GM06990 (cell line): ENCODE data around the gene PDXK.

Experiments used
- DNase-seq: peaks from one replicate; pipeline ENCODE4 v3.0.0-alpha.2; 2011; ENCODE audit not compliant: insufficient read length; ENCODE audit errors: extremely low read depth
- H3K27me3 ChIP-seq: replicated peaks from 2 replicates; pipeline ENCODE4 v1.6.0; 2011; ENCODE audit warnings: low read length; ENCODE audit not compliant: control insufficient read depth, insufficient read depth
- H3K36me3 ChIP-seq: 2 replicates; pipeline ENCODE4 v1.5.1; 2011; ENCODE audit warnings: low read length; ENCODE audit not compliant: control insufficient read depth, insufficient read depth
- H3K4me3 ChIP-seq: replicated peaks from 2 replicates; pipeline ENCODE4 v1.5.1; 2011; ENCODE audit warnings: low read depth, mild to moderate bottlenecking, control low read depth, low read length
- CTCF ChIP-seq: IDR thresholded peaks from 2 replicates; pipeline ENCODE4 v1.5.1; 2011; ENCODE audit warnings: low read length, control low read depth, mild to moderate bottlenecking, inconsistent platforms; ENCODE audit not compliant: insufficient read depth, poor library complexity, severe bottlenecking

Gene PDXK

DNA sequence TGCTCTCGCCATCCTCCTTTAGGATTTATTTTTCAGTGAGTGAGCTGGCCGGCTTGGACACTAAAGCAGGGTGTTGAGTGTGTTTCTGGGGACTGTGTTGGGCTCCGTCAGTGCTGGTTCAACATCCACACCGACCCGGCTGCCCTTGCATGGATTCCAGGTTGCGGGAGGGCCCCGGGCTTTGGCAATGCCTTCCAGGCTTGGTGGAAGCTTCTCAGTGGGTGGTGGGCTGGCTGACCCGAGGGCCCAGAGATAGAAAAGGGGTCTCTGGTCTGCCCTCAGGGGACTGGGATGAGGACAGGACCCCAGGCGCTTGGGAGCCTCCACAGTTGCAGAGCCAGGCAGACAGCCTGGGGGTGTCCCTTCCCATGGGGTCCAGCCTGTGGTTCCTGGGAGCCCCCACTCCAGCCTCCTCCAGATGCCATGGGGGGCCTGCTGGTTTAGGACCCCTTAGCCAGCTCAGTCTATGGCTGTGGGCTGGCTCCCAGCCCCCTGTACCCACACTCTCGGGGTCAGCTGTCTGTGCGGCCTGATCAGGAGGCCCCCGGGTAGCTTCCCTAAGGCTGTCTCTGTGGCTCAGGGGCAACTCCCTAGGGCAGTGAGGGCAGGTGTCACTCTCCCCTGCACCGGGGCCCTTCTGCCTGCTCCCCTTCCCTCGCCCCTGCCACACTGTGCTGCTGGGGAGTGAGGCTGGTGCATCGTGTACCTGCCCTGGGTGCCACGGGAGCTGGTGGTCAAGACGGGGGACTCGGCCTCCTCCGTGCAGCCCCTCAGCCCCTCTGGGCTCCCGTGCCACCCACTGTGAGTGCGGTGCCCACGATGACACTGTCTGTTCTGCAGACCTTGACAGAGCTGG lies 16.5 kb downstream of the PDXK start:
- TF ChIP-seq CTCF: no peak
- Histone ChIP-seq H3K27me3 (no peaks in the 10 kb centered on the region), H3K36me3 (peaks cover 21% of the 10 kb centered on the region), H3K4me3 (no peak overlapping the region)
- no peak for DNase-seq

GRCh38 chr21:43736224-43736883 lies 17.4 kb downstream of the PDXK start:
- TF ChIP-seq CTCF: no peak
- Histone ChIP-seq H3K4me3 (no peak overlapping the region), H3K36me3 (peaks cover 21% of the 10 kb centered on the region), H3K27me3 (no peaks in the 10 kb centered on the region)
- DNase-seq: no peak

DNA sequence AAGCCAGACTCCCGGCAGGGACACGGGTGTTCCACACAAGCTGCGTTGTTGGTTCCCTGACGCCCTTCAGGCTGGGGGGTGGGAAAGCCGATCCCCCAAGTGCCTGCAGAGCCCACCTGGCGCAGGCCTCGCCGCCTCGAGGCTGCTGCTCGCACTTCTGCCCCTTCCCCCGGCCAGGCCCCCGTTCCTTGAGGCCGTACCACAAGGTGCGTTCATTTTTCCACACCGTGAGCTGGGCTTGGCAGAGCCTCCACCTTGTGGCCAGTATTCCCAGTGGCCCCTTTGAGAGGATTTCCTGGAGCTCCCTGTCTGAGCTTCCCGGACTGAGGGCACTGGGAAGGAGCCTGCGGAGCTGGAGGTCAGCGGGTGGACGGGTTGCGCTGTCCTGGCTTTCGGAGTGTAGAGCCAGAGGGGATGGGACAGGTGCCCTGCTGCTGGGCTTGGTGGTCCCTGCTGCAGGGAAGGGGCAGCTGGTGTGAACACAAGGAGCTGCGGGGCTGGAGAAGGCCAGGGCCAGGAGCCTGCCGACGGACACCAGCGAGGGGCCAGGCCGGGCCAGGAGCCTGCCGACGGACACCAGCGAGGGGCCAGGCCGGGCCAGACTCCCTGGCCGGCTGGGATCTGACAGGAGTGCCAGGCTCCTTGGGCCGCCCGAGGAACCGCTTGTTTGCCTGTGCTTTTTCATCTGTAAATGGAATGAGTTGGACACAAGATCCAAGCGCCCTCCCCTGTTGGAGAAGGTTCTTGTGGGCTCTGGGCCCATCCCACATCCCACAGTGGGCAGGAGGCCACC lies 18.4 kb downstream of the PDXK start:
- Histone ChIP-seq H3K27me3 (no peaks in the 10 kb centered on the region), H3K4me3 (no peak overlapping the region), H3K36me3 (peaks cover 22% of the 10 kb centered on the region)
- DNase-seq: no peak
- no peak for TF ChIP-seq CTCF

- TF ChIP-seq CTCF: no peak
- Histone ChIP-seq H3K36me3 (peaks cover 28% of the 10 kb centered on the region), H3K4me3 (no peak overlapping the region), H3K27me3 (no peaks in the 10 kb centered on the region)
- DNase-seq: no peak
These were observed 20.9 kb downstream of the PDXK start for GRCh38 chr21:43739621-43740435.

- DNase-seq: no peak
These were observed 21.7 kb downstream of the PDXK start for GRCh38 chr21:43740497-43741156.

More at GRCh38 chr21:43740497-43741156, 21.7 kb downstream of the PDXK start:
- H3K27me3 ChIP-seq: no peaks in the 10 kb centered on the region
- no peak overlapping the region for H3K4me3 ChIP-seq
- TF ChIP-seq CTCF: no peak
- H3K36me3 ChIP-seq: peaks cover 27% of the 10 kb centered on the region
